Liver (tissue), 1 donor: Measurements from ENCODE around the gene EMID1.

Source experiments
- REST ChIP-seq: IDR thresholded peaks from 2 replicates; pipeline ENCODE4 v1.6.1; 2016; ENCODE audit warnings: antibody characterized with exemption, mild to moderate bottlenecking
- YY1 ChIP-seq: IDR thresholded peaks from 2 replicates; pipeline ENCODE4 v1.6.1; 2016; ENCODE audit warnings: antibody characterized with exemption, mild to moderate bottlenecking

- no peak for TF ChIP-seq YY1
- TF ChIP-seq REST = no peak
Measured at GRCh38 chr22:29233277-29233877, 27.7 kb downstream of the EMID1 start.
